ENCODE results near the gene LAMA3.

Gene LAMA3

DNA sequence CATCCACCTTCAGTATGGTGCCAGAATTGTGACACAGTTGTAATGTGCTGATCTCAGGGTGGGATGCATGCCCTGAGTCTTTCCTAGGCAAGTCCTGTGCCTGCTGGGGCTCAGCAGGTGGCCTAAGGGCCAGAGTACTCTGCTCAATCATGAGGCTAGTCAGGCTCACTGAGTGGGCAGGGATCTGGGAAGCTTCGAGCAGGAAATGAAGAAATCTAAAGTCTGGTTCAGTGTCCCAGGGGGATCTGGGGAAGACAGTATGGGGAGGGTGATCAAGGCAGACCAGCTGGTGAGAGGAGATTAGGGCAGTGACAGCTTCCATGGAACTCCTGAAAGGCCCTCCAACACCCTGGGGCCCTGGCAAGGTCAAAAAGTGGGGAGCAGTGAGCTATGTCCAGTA is 17.7 kb upstream of the LAMA3 start:
- DNase-seq = no peak

DNA sequence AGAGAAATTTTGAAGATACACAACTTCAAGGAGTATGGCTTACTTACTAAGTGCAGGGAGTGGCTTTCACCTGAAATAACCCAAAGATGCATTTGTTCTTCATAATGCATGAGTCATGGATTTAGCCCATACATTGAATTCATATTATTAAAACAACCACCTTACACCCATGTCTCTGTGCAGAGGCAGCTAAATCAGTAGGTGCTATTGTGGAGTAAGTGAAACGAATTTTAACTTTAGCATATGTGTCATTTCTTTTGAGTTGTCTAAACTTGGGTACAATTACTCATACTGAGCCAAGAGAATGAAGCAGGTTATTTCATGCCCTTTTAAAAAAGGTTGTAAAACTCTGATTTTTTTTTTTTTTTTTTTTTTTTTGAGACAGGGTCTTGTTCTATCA is 15.5 kb upstream of the LAMA3 start:
- DNase-seq = no peak

GRCh38 chr18:23675236-23675635 is 14.0 kb upstream of the LAMA3 start:
- DNase-seq = no peak

DNA sequence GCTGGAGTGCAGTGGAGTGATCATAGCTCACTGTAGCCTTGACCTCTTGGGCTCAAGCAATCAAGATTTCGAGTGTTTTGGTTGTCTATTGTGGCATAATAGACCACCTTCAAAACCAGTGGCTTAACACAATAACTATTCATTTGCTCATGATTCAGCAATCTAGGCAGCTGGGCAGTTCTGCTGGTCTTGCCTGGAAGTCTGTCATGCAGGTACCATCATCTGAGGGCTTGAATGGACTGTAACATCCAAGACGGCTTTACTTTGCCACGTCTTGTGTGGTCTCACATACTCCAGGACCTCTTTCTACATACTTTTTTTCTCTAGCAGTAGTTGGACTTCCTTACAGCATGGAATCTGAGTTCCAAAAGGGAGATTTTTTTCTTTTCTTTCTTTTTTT is 13.4 kb upstream of the LAMA3 start:
- no peak for DNase-seq

DNA sequence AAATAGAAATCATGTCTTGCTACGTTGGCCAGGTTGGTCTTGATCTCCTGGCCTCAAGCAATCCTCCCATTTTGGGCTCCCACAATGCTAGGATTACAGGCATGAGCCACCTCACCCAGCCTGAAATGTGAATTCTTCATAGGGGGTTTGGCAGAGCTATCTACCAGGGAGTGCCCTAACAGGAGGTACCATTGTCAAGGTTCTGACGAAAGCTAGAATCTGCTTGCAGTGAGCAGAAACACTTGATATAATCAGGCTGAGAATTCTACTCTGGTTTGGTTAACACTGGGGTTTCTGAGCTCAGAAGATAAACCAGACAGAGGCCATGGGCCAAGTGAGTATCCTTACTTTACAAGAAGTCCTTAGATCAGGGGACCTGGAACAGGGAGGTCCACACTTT is 7.2 kb upstream of the LAMA3 start:
- no peak for DNase-seq

DNA sequence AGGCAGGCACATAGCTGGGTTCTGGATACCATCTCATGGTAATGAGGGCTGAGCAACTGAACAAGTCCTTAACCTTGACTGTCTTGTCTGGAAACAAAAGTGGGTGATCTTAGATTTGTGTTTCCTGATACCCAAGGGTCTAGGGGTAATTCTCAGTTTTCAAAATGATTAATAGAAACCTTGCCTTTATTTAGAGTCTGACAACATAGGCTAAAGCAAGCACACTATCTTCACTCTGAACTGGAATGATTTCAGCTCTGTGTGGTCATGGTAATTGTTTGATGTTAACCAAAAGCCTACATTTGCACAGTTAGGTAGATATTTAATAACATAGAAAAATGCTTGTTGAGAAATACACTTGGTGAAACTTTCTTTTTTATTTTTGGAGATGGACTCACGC is 6.8 kb upstream of the LAMA3 start:
- no peak for DNase-seq

DNA sequence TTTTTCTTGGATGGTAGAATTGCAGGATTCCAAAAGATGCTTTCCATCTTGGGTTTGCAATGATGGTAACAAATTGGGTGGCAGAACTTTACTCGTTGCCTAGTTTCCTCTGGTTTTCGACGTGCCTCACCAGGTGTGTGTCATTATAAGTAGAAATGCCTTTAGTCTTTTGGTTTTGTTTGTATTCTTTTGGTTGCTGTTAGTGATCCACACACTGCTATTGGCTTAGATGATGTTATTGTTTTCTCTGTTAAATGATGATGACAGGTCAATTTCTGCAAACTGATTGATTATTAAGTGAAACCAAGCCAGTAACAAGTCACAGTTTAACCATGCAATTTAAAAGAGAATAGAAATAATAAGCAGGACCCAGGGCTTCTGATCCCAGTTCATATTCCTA is 6.1 kb upstream of the LAMA3 start:
- DNase-seq = no peak

DNA sequence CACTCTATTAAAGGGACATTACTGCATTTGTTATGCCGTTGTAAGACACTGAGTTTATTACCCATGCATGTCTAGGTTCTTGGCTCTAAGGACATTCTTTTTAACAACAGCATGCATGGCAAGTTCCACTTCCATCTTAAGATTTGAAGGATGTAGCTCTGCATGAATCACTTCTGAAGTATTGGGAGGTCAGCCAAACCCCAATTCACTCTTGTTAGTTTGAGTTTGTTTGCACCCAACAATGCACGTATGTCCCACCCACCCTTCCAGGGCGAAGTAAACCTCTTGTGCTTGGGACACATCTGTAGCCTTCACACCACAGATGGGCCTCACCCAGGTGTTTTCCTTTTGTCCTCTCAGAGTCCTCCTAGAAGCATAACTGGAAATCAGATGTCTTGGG is 5.6 kb upstream of the LAMA3 start:
- no peak for DNase-seq

GRCh38 chr18:23684515-23685197 is 4.6 kb upstream of the LAMA3 start:
- DNase-seq = no peak

- DNase-seq = no peak
Observed at GRCh38 chr18:23688528-23688927, 725 bp upstream of the LAMA3 start.

GRCh38 chr18:23689616-23690504 is 607 bp downstream of the LAMA3 start:
- DNase-seq = no peak

DNA sequence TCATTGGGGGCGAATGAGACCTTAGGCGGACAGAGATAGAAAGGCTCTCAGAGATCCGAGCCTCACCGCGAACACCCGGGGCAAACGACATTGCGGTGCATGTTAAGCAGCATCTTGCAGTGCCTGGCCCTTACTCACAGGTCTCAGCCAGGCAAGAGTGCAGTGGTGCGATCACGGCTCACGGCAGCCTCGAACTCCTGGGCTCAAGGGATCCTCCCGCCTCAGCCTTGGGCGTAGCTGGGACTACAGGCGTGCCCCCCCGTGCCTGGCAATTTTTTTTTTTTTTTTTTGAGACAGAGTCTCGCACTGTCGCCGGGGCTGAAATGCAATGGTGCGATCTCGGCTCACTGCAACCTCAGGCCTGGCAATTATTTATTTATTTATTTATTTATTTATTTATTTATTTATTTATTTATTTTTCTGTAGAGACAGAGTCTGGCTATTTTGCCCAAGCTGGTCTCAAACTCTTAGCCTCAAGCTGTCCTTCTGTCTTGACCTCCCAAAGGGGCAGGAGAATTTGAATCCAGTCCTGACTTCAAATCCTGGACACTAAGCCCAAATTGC is 1.3 kb downstream of the LAMA3 start:
- no peak for DNase-seq

- no peak for DNase-seq
Observed at GRCh38 chr18:23693846-23694245, 4.6 kb downstream of the LAMA3 start.

- DNase-seq = no peak
Observed at GRCh38 chr18:23694637-23695430, 5.6 kb downstream of the LAMA3 start.

GRCh38 chr18:23701017-23701416 is 11.8 kb downstream of the LAMA3 start:
- DNase-seq = no peak

- no peak for DNase-seq
Observed at GRCh38 chr18:23701544-23702064, 12.4 kb downstream of the LAMA3 start.

- DNase-seq = no peak
Observed at GRCh38 chr18:23702606-23703005, 13.4 kb downstream of the LAMA3 start.

DNA sequence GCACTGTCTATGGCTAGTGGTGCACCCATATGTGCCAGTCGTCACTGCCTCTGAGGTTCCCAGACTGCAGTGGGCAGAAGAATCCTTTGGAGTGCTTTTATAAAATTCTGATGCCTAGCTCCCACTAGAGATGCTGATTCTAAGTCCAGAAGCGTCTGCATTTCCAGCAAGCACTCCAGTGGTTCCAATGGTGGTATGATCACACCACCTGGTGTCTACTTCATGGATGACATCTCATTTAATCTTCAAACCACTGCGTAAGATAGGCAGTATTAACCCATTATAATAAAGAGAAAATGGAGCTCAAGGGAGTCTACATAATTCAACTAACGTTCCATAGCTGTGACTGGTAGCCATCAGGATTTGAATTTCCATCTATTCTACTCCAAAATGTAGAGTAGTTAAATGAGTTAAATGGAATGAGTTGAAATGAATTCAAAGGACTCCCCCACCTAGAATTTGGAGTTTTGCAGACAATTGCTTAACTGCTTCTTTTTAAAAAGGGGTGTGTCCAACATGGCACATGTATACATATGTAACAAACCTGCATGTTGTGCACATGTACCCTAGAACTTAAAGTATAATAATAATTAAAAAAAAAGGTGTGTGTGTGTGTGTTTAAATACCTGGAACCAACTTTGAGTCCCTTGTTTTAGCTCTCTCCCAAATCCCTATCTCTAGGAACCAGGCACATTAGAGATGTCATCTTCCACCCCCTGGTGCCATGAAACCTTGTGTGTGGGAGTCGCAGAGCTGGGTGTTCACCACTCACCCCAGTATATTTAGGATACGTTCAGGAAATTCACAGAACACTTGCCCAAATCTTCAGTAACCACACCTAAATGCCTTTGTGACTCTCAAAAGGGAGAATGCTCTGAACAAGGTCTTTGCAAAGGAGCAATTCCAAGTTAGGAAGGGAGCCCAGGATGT is 14.1 kb downstream of the LAMA3 start:
- DNase-seq = no peak

DNA sequence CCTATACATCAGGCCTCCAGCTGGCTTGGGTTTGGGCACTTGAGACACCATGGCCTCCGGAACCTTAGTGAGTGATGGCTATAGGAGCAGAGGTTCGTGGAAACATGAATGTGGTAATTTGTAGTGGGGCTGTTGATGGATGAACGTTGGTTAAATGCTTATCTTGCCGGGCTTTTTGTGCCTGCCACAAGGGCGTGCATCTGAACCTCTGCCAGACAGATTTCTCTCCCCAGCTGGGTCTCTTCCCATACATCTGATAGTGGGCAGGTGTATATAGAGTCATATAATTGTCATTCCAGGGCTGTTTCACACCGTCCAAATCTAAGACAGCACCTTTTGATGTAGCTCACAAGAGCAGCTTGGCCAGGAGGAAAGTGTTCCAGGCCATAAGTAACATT is 14.7 kb downstream of the LAMA3 start:
- DNase-seq = no peak

- DNase-seq = no peak
Observed at GRCh38 chr18:23704806-23705205, 15.6 kb downstream of the LAMA3 start.

- no peak for DNase-seq
Observed at GRCh38 chr18:23706971-23707640, 17.9 kb downstream of the LAMA3 start.
